ENCODE data around the gene ATAD1.
A peak's percentile ranks its signal among the peaks of the same experiment; 100 is the strongest.

The ATAD1 gene

DNA sequence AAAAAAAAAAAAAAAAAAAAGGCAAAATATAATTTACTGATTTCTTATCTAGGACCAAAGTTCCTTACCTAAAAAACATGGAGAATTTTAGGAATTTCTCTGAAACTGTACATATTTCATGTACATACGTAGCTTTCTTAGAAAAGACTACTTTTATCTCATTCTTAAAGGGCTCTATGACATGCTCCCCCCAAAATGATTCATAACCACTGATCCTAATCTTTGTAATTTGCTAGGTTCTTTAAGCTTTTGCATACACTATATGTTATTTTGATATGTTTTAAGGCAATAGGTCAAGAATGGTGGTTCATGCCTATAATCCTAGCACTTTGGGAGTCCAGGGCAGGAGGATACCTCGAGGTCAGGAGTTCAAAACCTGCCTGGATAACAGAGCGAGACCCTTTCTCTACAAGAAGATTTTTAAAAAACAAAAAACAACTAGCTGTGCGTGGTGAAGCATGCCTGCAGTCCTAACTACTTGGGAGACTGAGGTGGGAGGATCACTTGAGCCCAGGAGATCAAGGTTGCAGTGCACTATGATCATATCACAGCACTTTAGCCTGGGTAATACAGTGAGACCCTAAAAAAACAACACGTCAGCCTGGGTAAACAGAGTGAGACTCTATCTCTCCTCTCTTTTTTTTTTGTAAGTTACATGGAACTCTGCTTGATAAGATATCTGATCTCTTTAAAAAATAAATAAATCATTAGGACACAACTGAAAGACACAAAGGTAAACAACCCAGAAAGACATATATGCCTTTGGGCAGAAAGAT lies 54.8 kb downstream of the ATAD1 start:
- TF ChIP-seq, protein P1, sequence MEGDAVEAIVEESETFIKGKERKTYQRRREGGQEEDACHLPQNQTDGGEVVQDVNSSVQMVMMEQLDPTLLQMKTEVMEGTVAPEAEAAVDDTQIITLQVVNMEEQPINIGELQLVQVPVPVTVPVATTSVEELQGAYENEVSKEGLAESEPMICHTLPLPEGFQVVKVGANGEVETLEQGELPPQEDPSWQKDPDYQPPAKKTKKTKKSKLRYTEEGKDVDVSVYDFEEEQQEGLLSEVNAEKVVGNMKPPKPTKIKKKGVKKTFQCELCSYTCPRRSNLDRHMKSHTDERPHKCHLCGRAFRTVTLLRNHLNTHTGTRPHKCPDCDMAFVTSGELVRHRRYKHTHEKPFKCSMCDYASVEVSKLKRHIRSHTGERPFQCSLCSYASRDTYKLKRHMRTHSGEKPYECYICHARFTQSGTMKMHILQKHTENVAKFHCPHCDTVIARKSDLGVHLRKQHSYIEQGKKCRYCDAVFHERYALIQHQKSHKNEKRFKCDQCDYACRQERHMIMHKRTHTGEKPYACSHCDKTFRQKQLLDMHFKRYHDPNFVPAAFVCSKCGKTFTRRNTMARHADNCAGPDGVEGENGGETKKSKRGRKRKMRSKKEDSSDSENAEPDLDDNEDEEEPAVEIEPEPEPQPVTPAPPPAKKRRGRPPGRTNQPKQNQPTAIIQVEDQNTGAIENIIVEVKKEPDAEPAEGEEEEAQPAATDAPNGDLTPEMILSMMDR (conservative IDR thresholded peaks at IDR 0.05; ENCODE audit: low read depth, low read length), result no peak
- DNase-seq (ENCODE audit: low read depth), result no peak
- H3K4me3 ChIP-seq (ENCODE audit: low read depth, low read length), result no peak overlapping the region

DNA sequence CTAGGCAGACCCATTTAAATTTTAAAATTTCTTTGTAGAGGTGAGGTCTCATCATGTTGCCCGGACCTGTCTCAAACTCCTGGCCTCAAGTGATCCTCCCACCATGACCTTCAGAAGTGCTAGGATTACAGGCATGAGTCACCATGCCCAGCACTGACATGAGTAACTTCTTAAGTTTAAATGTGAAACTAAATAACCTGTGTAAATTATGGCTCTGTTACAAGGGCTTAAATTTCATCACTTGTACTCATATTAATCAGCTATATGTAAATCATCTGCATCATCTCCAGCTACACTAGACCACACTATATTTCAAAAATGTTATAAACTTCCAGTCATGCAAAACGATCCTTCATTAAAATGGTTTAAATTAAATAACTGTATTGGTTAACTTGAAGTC lies 56.1 kb downstream of the ATAD1 start:
- TF ChIP-seq, protein P1 (conservative IDR thresholded peaks at IDR 0.05; ENCODE audit: low read depth, low read length), result no peak

DNA sequence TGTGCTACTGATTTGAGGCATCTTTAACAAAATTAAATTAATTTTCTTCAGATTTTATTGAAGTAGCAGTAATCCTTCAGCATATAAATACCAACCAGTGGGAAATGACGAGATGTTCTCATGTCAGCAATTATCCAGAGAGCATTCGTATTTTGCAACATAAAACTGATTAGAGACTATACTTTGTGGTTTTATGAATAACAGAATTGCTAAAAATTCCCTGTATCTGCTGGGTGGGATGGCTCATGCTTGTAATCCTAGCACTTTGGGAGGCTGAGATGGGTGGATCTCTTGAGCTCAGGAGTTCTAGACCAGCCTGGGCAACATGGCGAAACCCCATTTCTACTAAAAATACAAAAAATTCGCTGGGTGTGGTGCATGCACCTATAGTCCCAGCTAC lies 56.9 kb downstream of the ATAD1 start:
- peak; percentile 72 for DNase-seq (ENCODE audit: low read depth)
- TF ChIP-seq, protein P1 (conservative IDR thresholded peaks at IDR 0.05; ENCODE audit: low read depth, low read length), result no peak
- H3K4me3 ChIP-seq (ENCODE audit: low read depth, low read length), result no peak overlapping the region

More for the DNA sequence above, 56.1 kb downstream of the ATAD1 start:
- peak; percentile 86 for DNase-seq (ENCODE audit: low read depth)
- no peak overlapping the region for H3K4me3 ChIP-seq (ENCODE audit: low read depth, low read length)

DNA sequence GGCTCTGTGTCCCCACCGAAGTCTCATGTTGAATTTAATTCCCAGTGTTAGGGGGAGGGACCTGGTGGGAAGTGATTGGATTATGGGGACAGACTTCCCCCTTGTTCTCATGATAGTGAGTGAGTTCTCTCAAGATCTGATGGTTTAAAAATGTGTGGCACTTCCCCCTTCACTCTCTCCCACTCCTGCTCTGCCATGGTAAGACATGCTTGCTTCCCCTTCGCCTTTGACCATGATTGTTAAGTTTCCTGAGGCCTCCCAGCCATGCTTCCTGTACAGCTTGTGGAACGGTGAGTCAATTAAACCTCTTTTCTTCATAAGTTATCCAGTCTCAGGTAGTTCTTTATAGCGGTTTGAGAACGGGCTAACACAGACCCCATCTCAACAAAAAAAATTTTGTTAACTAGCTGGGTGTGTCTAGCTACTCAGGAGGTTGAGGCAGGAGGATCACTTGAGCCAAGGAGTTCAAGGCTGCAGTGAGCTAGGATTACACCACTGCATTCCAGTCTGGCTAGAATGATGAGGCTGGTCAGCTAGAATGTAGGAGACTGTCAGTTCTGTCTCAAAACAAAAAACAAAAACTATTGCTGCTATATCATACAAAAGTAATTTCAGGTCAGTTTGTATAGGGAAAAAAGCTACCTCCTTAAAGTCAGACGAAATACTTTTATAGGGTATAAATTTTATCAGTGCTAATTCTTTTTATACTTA lies 57.7 kb downstream of the ATAD1 start:
- H3K4me3 ChIP-seq (ENCODE audit: low read depth, low read length), result no peak overlapping the region
- peak; percentile 73 for DNase-seq (ENCODE audit: low read depth)
- TF ChIP-seq, protein P1 (conservative IDR thresholded peaks at IDR 0.05; ENCODE audit: low read depth, low read length), result no peak

DNA sequence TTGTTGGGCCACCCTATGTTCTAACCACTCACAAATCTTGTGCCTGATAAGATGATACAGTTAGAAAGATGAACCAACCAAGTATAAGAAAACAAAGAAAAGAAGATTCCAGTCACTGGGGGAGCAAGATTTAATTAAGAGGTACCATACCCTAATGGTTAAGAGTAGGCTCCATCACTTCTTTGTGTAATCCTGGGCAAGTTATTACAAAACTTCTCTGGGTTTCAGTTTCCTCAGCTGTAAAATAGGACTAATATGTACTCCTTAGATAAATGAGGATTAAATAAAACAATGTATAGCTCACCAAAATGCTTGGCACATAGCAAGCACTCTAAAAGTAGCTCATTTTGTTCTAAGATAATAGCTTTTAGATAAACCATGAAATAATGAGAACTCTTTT lies 58.5 kb downstream of the ATAD1 start:
- H3K4me3 ChIP-seq (ENCODE audit: low read depth, low read length), result no peak overlapping the region
- DNase-seq (ENCODE audit: low read depth), result no peak
- TF ChIP-seq, protein P1 (conservative IDR thresholded peaks at IDR 0.05; ENCODE audit: low read depth, low read length), result no peak

DNA sequence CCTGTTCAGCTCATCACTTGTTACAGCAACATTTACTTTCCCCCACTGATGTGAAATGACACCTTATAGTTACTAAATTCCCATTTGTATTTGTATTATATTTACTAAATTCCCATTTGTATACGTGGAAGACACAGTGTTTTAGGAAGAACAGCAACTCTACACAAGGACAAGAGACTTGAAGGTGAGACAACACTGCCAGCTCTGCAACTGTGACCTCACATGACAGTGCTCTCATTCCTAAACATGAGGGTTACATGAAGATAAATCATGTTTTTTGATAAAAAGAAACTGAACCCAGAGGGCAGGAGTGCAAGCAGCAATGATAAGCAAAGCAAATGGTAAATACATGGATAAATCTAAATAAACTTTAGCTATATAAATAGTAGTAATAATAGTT lies 60.3 kb downstream of the ATAD1 start:
- no peak overlapping the region for H3K4me3 ChIP-seq (ENCODE audit: low read depth, low read length)
- DNase-seq (ENCODE audit: low read depth), result no peak
- TF ChIP-seq, protein P1 (conservative IDR thresholded peaks at IDR 0.05; ENCODE audit: low read depth, low read length), result no peak

Data from choroid plexus epithelial cell (primary cell).